NB4 (cell line): ENCODE data around the gene PPP2R1B.
"Not testable (repeated sequence)": the region's sequence is repeated elsewhere in the genome, so short reads cannot be mapped to it uniquely, and the experiment has no call there.

Experiments used
- DNase-seq: peaks from one replicate; pipeline ENCODE4 v3.0.0; 2010; ENCODE audit warnings: low read depth
- H3K4me3 ChIP-seq: one replicate; pipeline ENCODE4 v1.5.1; 2011; ENCODE audit warnings: mild to moderate bottlenecking, low read depth, low read length, moderate library complexity
- MYC ChIP-seq: IDR thresholded peaks from 2 replicates; pipeline ENCODE4 v1.6.1; 2011; ENCODE audit warnings: low read depth, low read length
- POLR2A ChIP-seq: IDR thresholded peaks from 2 replicates; pipeline ENCODE4 v1.6.1; 2011; ENCODE audit warnings: mild to moderate bottlenecking; ENCODE audit not compliant: insufficient read length; ENCODE audit errors: extremely low read depth
- TF ChIP-seq, protein P1 (sequence below): IDR thresholded peaks from 2 replicates; pipeline ENCODE4 v1.6.1; 2011; ENCODE audit warnings: low read depth, low read length
- TF ChIP-seq, protein P2 (sequence below): IDR thresholded peaks from one replicate; pipeline ENCODE4 v1.5.1; 2012; ENCODE audit warnings: low read depth, low read length

The PPP2R1B gene

DNA sequence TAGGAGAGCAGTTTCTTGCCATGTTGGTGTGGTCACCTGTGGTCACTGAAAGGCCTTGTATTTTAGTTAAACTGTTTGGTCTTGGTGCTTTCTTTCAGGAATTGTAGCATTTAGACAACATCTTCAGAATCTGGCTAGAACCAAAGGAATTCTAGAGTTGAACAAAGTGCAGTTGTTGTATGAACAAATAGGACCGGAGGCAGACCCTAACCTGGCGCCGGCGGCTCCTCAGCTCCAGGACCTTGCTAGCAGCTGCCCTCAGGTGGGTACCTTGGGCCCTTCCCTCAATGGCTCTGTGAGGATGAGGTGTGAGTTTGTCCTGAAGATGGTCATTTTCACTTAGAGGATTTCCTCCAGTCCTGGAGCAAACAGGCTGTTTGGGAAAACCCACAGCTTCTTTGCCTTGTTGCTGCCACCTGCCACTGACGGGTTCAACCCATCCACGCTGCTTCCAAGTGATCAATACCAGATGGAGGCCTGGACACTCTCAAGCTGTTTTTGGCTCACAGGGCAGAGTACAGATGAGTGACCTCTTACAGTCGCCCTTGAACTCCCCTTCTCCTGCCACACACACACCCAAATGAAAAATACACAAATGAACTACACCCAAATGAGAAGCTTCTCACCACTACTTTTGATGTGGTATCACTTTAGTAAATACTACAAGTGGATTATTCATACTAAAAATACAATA lies 45.2 kb downstream of the PPP2R1B start:
- TF ChIP-seq, protein P1, sequence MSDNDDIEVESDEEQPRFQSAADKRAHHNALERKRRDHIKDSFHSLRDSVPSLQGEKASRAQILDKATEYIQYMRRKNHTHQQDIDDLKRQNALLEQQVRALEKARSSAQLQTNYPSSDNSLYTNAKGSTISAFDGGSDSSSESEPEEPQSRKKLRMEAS, result no peak
- TF ChIP-seq, protein P2, sequence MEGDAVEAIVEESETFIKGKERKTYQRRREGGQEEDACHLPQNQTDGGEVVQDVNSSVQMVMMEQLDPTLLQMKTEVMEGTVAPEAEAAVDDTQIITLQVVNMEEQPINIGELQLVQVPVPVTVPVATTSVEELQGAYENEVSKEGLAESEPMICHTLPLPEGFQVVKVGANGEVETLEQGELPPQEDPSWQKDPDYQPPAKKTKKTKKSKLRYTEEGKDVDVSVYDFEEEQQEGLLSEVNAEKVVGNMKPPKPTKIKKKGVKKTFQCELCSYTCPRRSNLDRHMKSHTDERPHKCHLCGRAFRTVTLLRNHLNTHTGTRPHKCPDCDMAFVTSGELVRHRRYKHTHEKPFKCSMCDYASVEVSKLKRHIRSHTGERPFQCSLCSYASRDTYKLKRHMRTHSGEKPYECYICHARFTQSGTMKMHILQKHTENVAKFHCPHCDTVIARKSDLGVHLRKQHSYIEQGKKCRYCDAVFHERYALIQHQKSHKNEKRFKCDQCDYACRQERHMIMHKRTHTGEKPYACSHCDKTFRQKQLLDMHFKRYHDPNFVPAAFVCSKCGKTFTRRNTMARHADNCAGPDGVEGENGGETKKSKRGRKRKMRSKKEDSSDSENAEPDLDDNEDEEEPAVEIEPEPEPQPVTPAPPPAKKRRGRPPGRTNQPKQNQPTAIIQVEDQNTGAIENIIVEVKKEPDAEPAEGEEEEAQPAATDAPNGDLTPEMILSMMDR, result no peak
- TF ChIP-seq MYC (no peak), POLR2A (no peak)
- H3K4me3 ChIP-seq, result no peak overlapping the region
- DNase-seq, result no peak

DNA sequence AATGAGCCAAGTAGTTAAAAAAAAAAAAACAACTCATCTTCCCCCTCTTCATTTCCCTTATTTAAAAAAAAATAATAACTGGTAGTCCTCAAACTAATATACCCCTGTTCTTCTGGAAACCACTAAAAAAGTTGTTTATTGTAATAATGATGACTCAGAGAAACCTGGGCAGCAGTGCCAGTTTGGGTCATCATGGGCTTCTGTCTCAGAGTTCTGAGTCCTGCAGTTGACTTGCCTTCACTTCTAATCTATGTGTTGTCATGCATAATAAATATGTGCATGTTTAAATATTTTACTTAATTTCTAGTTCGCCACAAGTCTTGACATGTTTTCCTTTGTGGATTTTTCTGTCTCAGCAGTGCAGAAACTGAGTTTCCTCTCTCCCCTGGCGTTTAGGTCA lies 46.8 kb downstream of the PPP2R1B start:
- DNase-seq, result no peak
- TF ChIP-seq MYC (no peak), POLR2A (no peak)
- TF ChIP-seq, protein P1, result no peak
- TF ChIP-seq, protein P2, result no peak
- H3K4me3 ChIP-seq, result no peak overlapping the region

DNA sequence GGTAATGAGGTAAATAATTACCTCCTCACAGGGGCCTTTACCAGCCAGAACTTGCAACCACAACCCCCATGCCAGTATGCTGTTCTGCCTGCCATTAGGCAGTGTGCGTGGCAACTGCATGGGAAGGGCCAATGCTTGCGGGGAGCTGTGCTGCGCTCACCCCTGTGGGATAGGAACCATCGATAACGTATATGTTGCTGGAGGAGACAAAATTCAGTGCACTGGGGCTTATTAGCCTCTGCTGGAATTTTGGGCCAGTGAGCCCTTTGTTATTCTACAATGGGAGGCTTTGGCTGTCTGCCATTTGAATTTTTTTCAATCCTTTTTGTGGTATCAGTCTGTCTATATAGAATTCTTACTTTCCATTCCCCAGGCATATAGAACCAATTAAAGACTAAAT lies 47.3 kb downstream of the PPP2R1B start:
- no peak overlapping the region for H3K4me3 ChIP-seq
- DNase-seq, result no peak

DNA sequence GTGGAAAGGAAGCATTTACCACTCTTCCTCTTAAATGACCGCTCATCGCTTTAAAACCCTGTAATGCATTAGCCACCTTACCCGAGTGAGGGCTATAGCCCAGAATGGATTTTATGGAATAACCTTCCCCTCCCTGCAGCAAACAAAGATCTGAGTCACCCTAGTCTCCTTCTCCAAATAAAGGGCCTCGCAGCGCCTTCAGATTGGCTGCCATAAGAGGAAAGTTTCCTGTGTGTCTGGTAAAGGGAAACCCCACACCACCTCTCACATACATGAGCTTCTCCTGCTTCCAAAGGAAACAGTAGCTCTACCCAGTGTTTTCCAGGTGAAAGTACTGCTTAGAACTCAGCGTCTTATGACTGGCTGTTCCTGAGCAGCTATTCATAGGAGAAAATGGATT lies 47.8 kb downstream of the PPP2R1B start:
- TF ChIP-seq POLR2A, result no peak
- TF ChIP-seq, protein P2, result no peak
- no peak for TF ChIP-seq MYC
- TF ChIP-seq, protein P1, result no peak
- DNase-seq, result no peak
- H3K4me3 ChIP-seq, result no peak overlapping the region

More for the DNA sequence above, 47.3 kb downstream of the PPP2R1B start:
- TF ChIP-seq, protein P1, result no peak
- TF ChIP-seq POLR2A (no peak), MYC (no peak)
- TF ChIP-seq, protein P2, result no peak

DNA sequence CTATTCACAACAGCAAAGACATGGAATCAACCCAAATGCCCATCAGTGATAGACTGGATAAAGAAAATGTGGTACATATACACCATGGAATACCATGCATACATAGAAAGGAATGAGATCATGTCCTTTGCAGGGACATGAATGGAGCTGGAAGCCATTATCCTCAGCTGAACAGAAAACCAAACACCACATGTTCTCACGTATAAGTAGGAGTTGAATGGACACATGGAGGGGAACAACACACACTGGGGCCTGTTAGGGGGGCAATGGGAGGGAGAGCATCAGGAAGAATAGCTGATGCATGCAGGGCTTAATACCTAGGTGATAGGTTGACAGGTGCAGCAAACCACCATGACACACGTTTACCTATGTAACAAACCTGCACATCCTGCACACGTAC lies 48.5 kb downstream of the PPP2R1B start:
- H3K4me3 ChIP-seq, DNase-seq: not testable (repeated sequence)

DNA sequence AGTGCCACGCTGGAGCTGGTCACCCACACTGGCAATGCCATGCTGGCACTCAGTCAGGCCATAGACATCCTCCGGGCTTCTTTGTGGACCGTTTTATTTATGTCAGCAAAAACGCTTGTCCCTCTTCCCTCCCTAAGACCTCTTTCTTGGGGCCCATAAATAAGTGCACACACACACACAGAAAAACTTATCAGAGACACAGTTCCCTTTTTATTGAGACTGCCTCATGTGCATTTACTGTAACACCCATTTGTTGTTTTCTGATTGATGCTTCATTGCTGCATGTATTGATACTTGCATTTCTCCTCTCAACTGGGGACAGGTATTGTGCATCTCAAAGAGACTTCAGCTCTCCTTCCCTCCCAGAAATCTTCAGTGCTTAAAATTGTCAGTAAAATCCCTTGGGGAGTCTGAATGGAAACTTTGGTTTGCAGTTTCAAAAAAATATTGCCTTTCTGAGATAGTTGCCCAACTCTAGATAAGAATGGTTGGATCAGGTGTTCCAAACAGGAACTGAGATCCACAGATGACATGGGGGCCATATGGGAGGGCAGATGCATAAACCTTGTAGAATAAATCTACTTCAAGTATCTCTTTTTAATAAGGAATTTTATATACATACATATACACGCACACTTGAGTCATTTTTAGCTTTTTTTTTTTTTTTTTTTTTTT lies 50.9 kb downstream of the PPP2R1B start:
- DNase-seq, result no peak
- H3K4me3 ChIP-seq, result no peak overlapping the region

More for the DNA sequence above, 50.9 kb downstream of the PPP2R1B start:
- TF ChIP-seq, protein P2, result no peak
- TF ChIP-seq POLR2A (no peak), MYC (no peak)
- TF ChIP-seq, protein P1, result no peak
